ENCODE measurements around the gene LGALSL.

GRCh38 chr2:64459575-64459974 is 5.6 kb downstream of the LGALSL start:
- TF ChIP-seq EZH2phosphoT487 (conservative IDR thresholded peaks at IDR 0.05; ENCODE audit: low read length) (no peak), CTCF (IDR thresholded peaks at IDR 0.05; ENCODE audit: insufficient read depth, low read length, poor library complexity, severe bottlenecking) (no peak)
